ENCODE measurements around the gene NADSYN1.

The NADSYN1 gene

DNA sequence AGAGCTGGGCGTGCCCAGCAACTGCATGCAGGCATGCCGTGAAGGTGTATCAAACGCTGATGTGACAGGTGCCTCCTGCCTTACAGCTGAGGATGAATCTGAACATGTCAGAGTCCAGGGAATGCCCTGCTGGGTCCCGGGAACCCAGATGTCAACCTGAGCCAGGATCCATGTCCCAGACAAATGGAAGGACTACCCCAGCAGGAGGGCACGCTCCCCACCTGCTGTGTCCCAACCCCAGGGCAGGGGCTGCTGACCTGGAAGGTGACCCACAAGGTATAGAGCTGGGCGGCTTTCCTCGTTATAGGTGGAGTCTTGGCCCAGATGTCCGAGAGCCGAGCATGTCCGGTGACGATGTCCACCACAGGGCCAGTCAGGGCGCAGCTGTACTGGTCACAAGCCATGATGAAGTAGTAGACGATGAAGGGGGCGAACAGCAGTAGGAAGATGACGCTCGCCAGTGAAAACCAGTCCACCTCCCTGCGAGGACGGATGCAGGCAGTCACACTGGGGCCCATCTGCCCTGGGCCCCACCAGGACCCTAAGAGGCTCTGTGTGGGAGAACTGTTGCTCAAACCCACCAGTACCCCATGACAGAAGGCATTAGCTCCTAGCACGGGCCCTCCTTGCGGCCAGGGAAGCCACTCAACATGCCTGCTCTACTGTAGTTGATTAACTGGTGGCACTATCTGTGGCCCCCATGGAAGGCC is 9.1 kb upstream of the NADSYN1 start:
- no peak overlapping the region for H3K4me3 ChIP-seq (ENCODE audit: low read depth, low read length)
- H3K27ac ChIP-seq (ENCODE audit: low read depth, low read length): no peak overlapping the region
- no peaks in the 10 kb centered on the region for H3K4me1 ChIP-seq (ENCODE audit: control insufficient read depth, insufficient read depth, low read length)
- H3K9me3 ChIP-seq (ENCODE audit: control insufficient read depth, insufficient read depth, low read length): no peaks in the 10 kb centered on the region
- no peak overlapping the region for H3K9ac ChIP-seq (ENCODE audit: low read depth, low read length)
- no peaks in the 10 kb centered on the region for H3K27me3 ChIP-seq (ENCODE audit: control insufficient read depth, insufficient read depth, low read length)
- H3K36me3 ChIP-seq (ENCODE audit: control insufficient read depth, insufficient read depth, low read length): peaks cover 84% of the 10 kb centered on the region

- H3K9me3 ChIP-seq (ENCODE audit: control insufficient read depth, insufficient read depth, low read length): no peaks in the 10 kb centered on the region
- H3K27ac ChIP-seq (ENCODE audit: low read depth, low read length): no peak overlapping the region
- H3K27me3 ChIP-seq (ENCODE audit: control insufficient read depth, insufficient read depth, low read length): no peaks in the 10 kb centered on the region
- H3K9ac ChIP-seq (ENCODE audit: low read depth, low read length): no peak overlapping the region
- peaks cover 74% of the 10 kb centered on the region for H3K36me3 ChIP-seq (ENCODE audit: control insufficient read depth, insufficient read depth, low read length)
- 0 out of 2 replicates have a peak, but pooled peaks cover 2% of the 10 kb centered on the region for H3K4me1 ChIP-seq (ENCODE audit: control insufficient read depth, insufficient read depth, low read length)
- no peak overlapping the region for H3K4me3 ChIP-seq (ENCODE audit: low read depth, low read length)
Observed at GRCh38 chr11:71444811-71445210, 8.2 kb upstream of the NADSYN1 start.

- no peak overlapping the region for H3K9ac ChIP-seq (ENCODE audit: low read depth, low read length)
- 0 out of 2 replicates have a peak, but pooled peaks cover 5% of the 10 kb centered on the region for H3K4me1 ChIP-seq (ENCODE audit: control insufficient read depth, insufficient read depth, low read length)
- peaks cover 61% of the 10 kb centered on the region for H3K36me3 ChIP-seq (ENCODE audit: control insufficient read depth, insufficient read depth, low read length)
- no peak overlapping the region for H3K27ac ChIP-seq (ENCODE audit: low read depth, low read length)
- H3K27me3 ChIP-seq (ENCODE audit: control insufficient read depth, insufficient read depth, low read length): no peaks in the 10 kb centered on the region
- H3K4me3 ChIP-seq (ENCODE audit: low read depth, low read length): no peak overlapping the region
- H3K9me3 ChIP-seq (ENCODE audit: control insufficient read depth, insufficient read depth, low read length): no peaks in the 10 kb centered on the region
Observed at GRCh38 chr11:71446150-71446549, 6.9 kb upstream of the NADSYN1 start.

DNA sequence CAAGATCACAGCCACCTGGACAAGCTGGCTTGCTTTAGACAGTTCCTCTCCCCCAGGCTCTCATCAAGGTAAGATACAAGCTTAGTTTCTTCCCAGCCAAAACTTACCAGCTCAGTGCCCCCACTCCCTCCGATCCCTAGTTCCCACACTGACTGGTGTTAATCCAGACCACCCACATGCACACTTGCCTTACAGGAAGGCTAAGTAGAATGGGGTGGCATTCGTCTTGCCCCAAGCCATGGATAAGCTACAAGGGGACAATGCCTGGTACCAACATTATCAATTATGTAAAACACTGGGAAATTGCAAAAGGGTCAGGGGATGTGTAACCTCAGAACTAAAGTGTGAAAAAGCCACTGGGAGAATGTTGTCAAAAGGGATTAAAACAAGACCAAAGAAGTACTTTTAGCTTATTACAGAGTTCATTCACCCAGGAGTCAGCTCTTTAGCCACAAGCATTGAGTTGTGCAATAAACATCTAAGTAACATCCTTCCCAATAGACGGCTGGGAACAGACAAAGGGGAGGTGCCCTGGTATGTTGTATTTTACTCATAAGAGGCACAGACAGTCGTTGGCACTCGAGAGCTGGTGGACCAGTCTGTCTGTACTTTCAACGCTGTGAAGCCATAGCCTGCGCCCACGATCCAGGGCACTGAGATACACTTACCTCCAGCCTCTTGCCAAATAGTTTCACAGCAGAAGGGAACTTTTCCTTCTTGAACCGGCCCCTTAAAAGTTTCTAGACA is 5.9 kb upstream of the NADSYN1 start:
- Histone ChIP-seq H3K9ac (ENCODE audit: low read depth, low read length) (peak overlapping the region; percentile 61), H3K27me3 (ENCODE audit: control insufficient read depth, insufficient read depth, low read length) (no peaks in the 10 kb centered on the region), H3K9me3 (ENCODE audit: control insufficient read depth, insufficient read depth, low read length) (no peaks in the 10 kb centered on the region), H3K4me3 (ENCODE audit: low read depth, low read length) (peak overlapping the region; percentile 81), H3K27ac (ENCODE audit: low read depth, low read length) (peak overlapping the region; percentile 68), H3K4me1 (ENCODE audit: control insufficient read depth, insufficient read depth, low read length) (peaks cover 12% of the 10 kb centered on the region), H3K36me3 (ENCODE audit: control insufficient read depth, insufficient read depth, low read length) (peaks cover 51% of the 10 kb centered on the region)

DNA sequence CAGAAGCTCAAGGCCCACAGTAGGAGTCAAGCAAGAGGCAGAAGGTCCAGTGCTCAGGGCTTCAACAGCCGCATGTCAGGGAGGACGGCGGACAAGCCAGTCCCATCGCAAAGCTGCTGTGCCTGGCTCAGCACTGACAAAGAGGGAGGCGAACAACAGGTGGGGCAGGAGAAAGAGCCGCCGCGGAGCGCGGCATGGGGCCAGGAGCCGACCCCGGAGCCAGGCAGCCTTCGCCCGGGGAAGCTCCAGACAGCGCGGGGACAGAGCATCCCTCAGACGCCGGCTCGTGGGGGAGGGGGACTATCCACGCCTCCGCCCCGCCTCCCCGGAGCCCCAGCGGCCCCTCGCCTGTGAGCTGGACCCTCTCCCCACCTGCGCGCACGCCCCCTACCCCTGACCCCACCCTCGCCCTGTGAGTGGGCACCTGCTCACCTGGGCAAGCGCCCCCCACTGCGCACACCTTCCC is 5.2 kb upstream of the NADSYN1 start:
- Histone ChIP-seq H3K9me3 (ENCODE audit: control insufficient read depth, insufficient read depth, low read length) (no peaks in the 10 kb centered on the region), H3K4me3 (ENCODE audit: low read depth, low read length) (peak overlapping the region; percentile 81), H3K27ac (ENCODE audit: low read depth, low read length) (peak overlapping the region; percentile 68), H3K9ac (ENCODE audit: low read depth, low read length) (peak overlapping the region; percentile 61), H3K36me3 (ENCODE audit: control insufficient read depth, insufficient read depth, low read length) (peaks cover 45% of the 10 kb centered on the region), H3K27me3 (ENCODE audit: control insufficient read depth, insufficient read depth, low read length) (no peaks in the 10 kb centered on the region), H3K4me1 (ENCODE audit: control insufficient read depth, insufficient read depth, low read length) (peaks cover 17% of the 10 kb centered on the region)

DNA sequence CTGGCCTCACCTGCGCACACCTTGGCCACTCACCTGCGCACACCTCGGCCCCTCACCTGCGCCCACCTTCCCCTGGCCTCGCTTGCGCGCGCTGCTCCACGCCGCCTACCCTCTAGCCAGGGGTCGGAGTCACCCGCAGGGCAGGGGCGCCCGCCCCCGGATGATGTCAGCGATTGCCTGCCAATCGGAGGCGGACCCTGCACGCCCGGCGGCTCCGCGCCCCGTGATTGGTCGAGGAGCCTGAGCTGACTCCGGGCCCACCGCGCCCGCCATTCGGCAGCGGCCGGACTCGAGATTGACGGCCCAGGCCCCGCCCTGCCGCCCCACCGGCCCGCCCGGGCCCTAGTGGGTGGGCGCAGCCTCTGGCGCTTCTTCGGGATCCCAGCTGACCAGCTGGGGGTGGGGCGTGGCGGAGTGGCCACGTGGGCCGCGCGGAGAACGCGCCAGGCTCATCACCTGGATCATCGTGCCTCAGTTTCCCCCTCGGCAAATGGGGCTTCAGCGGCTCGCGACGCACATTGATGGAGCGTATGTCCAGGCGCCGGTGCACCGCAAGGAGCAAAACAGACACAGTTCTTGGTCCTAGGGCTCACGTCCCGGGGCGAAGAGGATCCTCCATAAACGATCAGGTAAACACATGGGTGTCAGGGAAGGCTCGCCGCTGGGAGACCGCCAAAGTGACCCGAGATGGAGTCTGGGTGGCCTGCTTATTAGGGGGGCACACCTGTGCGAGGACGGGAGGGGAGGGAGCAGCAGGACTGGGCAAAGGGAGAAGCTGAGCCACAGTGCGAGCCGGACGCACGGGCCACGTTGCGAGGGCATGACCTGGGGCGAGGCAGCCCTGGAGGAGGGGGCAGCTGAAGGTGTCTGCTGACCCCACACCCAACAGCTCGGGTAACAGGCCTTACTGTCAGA is 4.5 kb upstream of the NADSYN1 start, which contains the start of gene DHCR7:
TSS of gene DHCR7 (minus strand) at position 137 of the 915 bp plus-strand sequence. CDS start 3,441 bp downstream, outside the sequence.
- no peaks in the 10 kb centered on the region for H3K9me3 ChIP-seq (ENCODE audit: control insufficient read depth, insufficient read depth, low read length)
- H3K9ac ChIP-seq (ENCODE audit: low read depth, low read length): peak within 1 kb of the TSS; percentile 61
- peaks cover 38% of the 10 kb centered on the region for H3K36me3 ChIP-seq (ENCODE audit: control insufficient read depth, insufficient read depth, low read length)
- H3K27me3 ChIP-seq (ENCODE audit: control insufficient read depth, insufficient read depth, low read length): no peaks in the 10 kb centered on the region
- H3K27ac ChIP-seq (ENCODE audit: low read depth, low read length): peak within 1 kb of the TSS; percentile 68
- peaks cover 17% of the 10 kb centered on the region for H3K4me1 ChIP-seq (ENCODE audit: control insufficient read depth, insufficient read depth, low read length)
- peak within 1 kb of the TSS; percentile 81 for H3K4me3 ChIP-seq (ENCODE audit: low read depth, low read length)

GRCh38 chr11:71449596-71449995 is 3.4 kb upstream of the NADSYN1 start:
- Histone ChIP-seq H3K4me3 (ENCODE audit: low read depth, low read length) (peak overlapping the region; percentile 81), H3K9ac (ENCODE audit: low read depth, low read length) (peak overlapping the region; percentile 22; the same call in 1 of the 2 replicates), H3K27me3 (ENCODE audit: control insufficient read depth, insufficient read depth, low read length) (no peaks in the 10 kb centered on the region), H3K27ac (ENCODE audit: low read depth, low read length) (no peak overlapping the region), H3K4me1 (ENCODE audit: control insufficient read depth, insufficient read depth, low read length) (peaks cover 17% of the 10 kb centered on the region), H3K9me3 (ENCODE audit: control insufficient read depth, insufficient read depth, low read length) (no peaks in the 10 kb centered on the region), H3K36me3 (ENCODE audit: control insufficient read depth, insufficient read depth, low read length) (peaks cover 27% of the 10 kb centered on the region)

GRCh38 chr11:71450507-71450906 is 2.5 kb upstream of the NADSYN1 start:
- H3K27ac ChIP-seq (ENCODE audit: low read depth, low read length): no peak overlapping the region
- no peak overlapping the region for H3K4me3 ChIP-seq (ENCODE audit: low read depth, low read length)
- no peak overlapping the region for H3K9ac ChIP-seq (ENCODE audit: low read depth, low read length)
- H3K36me3 ChIP-seq (ENCODE audit: control insufficient read depth, insufficient read depth, low read length): peaks cover 24% of the 10 kb centered on the region
- H3K9me3 ChIP-seq (ENCODE audit: control insufficient read depth, insufficient read depth, low read length): no peaks in the 10 kb centered on the region
- H3K4me1 ChIP-seq (ENCODE audit: control insufficient read depth, insufficient read depth, low read length): peaks cover 17% of the 10 kb centered on the region
- no peaks in the 10 kb centered on the region for H3K27me3 ChIP-seq (ENCODE audit: control insufficient read depth, insufficient read depth, low read length)

- H3K4me3 ChIP-seq (ENCODE audit: low read depth, low read length): no peak overlapping the region
- H3K27ac ChIP-seq (ENCODE audit: low read depth, low read length): no peak overlapping the region
- H3K9ac ChIP-seq (ENCODE audit: low read depth, low read length): no peak overlapping the region
- H3K36me3 ChIP-seq (ENCODE audit: control insufficient read depth, insufficient read depth, low read length): peaks cover 24% of the 10 kb centered on the region
- no peaks in the 10 kb centered on the region for H3K9me3 ChIP-seq (ENCODE audit: control insufficient read depth, insufficient read depth, low read length)
- peaks cover 17% of the 10 kb centered on the region for H3K4me1 ChIP-seq (ENCODE audit: control insufficient read depth, insufficient read depth, low read length)
- no peaks in the 10 kb centered on the region for H3K27me3 ChIP-seq (ENCODE audit: control insufficient read depth, insufficient read depth, low read length)
Observed at GRCh38 chr11:71450939-71451338, 2.1 kb upstream of the NADSYN1 start.

DNA sequence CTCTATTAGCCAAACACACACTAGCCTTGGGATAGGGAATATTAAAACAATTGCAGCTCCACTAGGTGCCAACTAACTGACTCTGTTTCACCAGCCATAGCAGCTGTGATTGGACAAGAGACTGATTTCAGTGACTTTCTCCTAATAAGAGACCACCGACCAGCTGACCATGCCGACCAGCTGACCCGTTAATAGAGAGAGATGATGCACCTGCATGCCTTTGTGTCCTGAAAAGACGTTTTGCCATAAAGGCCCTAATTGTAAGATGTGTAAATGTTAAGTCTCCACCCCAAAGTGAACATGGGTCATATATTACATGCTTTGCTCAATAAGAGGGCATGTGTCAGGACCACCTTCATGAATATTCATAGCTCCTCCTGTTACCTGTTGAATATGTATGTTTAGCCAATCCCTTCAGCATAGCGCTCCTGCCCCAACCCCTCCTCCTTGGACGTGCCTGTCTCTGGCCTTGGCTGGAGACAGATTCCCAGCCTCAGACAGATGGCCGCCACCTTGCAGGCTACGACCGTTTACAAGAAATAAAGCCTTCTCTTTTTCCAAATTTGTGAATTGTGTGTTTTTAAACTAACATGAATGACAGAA is 1.3 kb upstream of the NADSYN1 start:
- Histone ChIP-seq H3K36me3 (ENCODE audit: control insufficient read depth, insufficient read depth, low read length) (peaks cover 23% of the 10 kb centered on the region), H3K4me3 (ENCODE audit: low read depth, low read length) (peak overlapping the region; percentile 85), H3K9me3 (ENCODE audit: control insufficient read depth, insufficient read depth, low read length) (no peaks in the 10 kb centered on the region), H3K27me3 (ENCODE audit: control insufficient read depth, insufficient read depth, low read length) (no peaks in the 10 kb centered on the region), H3K4me1 (ENCODE audit: control insufficient read depth, insufficient read depth, low read length) (peaks cover 17% of the 10 kb centered on the region), H3K9ac (ENCODE audit: low read depth, low read length) (no peak overlapping the region), H3K27ac (ENCODE audit: low read depth, low read length) (no peak overlapping the region)

Measured in HUES48 (cell line).